ENCODE data around the gene WASF2. TPM values are rescaled to one million over a fixed set of nuclear protein-coding genes. Genes with fewer than 3 reads are reported as not detected.

WASF2 gene
- total RNA-seq, 1 donor from 2014 or later, result 127 TPM

GRCh38 chr1:27381969-27382762, 107.8 kb downstream of the WASF2 start:
- intact Hi-C loops (cut with micrococcal nuclease), result no loop called here

DNA sequence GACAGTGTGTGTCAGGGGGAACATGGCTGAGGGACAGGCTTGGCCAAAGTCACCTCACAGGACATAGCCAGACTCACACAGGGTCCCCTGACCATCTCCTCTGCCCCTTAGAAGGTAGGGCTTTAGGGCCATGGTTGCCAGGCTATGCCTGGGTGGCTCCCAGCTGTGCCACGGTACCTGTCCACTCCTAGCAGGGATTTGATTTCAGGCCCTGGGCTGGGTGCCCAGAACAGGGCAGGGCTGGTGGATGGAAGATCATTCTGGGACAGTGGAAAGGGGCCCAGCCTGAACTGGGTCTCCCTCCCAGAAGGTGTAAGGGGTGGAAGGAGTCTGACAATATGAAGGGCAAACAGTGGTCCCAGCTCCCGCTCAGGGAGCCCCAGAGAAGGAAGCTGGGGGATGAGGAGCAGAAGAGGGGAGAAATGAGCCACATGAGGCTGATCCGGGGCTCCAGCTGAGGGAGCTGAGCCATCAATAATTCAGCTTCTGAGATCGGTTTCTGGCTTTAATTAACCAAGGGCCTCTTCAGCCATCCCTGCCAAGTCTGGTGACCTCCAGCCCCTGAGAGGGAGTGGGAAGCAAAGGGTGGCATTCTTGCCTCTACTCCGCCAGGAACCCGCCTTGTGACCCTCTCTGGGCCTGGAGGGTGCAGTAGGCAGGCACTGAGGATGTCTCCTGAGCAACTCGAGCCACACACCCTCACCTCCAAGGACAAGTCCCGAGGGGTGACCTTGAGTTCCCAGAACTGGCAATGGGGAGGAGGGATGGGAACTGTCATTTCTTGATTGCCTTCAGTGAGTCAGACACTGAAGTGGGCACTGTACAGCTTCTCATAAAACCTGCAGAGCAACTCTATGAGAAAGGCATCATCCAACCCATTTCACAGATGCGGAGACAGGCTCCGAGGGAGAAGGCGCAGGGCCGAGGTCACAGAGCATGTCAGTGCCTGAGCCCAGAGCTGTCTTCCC, 108.9 kb downstream of the WASF2 start:
- intact Hi-C loops (cut with micrococcal nuclease), result no loop called here

DNA sequence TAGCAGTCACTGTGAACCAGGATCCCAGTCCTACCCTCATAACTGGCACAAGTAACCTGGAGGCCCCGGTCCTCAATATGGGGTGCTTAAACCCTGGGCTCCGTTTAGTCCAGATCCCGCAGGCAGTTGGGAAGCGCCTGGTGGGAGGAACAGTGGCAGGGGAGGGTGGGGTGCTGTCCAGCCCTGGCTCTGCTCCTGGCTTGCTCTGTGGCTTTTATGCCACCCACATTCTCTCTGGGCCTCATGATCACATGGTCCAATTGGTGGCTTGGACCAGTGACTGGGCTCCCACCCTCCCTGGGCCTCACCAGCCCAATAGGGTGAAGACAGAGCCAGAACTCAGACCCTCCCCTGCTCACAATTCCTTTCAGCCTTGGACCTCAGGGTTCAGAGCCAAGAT, 109.7 kb downstream of the WASF2 start:
- intact Hi-C loops (cut with micrococcal nuclease), result no loop called here

- intact Hi-C loops (cut with micrococcal nuclease), result no loop called here
Observed at GRCh38 chr1:27379564-27380122, 110.3 kb downstream of the WASF2 start.

- intact Hi-C loops (cut with micrococcal nuclease), result no loop called here
Observed at GRCh38 chr1:27377760-27378495, 112.0 kb downstream of the WASF2 start.

DNA sequence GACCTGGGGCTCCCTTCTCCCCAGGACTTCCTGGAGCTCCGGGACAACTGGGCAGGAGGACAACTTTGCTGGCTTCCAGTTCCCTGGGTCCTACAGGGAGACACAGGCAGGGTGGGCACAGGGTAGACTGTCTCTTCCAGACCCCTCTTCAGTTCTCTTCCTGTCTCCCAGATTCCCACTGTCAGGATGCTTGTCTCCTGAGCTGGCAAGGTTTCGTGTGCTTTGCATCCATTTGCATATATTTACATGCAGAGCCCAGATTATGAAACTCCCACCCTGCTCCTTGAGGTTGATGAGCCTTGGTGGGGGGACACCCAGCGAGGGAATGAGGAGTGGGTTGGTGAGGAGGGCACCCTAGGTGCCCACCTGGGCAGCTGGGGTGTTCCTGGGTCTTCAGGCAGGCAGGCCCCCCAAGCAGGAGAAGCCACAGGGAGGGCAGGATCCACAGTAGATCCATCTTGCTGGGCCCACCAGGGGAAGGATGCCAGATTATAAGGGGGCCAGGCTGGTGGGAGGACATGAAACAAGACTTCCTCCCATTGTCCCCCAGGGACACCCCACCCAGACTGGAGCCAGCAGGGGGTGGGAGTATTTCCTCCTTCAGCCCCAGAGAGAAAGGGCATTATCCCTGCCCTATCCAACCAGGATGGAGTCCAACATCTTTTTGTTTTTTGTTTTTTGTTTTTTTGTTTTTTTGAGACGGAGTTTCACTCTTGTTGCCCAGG, 115.4 kb downstream of the WASF2 start, which contains the start of gene FCN3:
FCN3 (minus strand) TSS at position 463 of the 725 bp plus-strand sequence; CDS start at position 457, 6 bp downstream.
- intact Hi-C loops (cut with micrococcal nuclease), result no loop called here

GRCh38 chr1:27372808-27373690, 116.9 kb downstream of the WASF2 start:
- intact Hi-C loops (cut with micrococcal nuclease), result no loop called here

DNA sequence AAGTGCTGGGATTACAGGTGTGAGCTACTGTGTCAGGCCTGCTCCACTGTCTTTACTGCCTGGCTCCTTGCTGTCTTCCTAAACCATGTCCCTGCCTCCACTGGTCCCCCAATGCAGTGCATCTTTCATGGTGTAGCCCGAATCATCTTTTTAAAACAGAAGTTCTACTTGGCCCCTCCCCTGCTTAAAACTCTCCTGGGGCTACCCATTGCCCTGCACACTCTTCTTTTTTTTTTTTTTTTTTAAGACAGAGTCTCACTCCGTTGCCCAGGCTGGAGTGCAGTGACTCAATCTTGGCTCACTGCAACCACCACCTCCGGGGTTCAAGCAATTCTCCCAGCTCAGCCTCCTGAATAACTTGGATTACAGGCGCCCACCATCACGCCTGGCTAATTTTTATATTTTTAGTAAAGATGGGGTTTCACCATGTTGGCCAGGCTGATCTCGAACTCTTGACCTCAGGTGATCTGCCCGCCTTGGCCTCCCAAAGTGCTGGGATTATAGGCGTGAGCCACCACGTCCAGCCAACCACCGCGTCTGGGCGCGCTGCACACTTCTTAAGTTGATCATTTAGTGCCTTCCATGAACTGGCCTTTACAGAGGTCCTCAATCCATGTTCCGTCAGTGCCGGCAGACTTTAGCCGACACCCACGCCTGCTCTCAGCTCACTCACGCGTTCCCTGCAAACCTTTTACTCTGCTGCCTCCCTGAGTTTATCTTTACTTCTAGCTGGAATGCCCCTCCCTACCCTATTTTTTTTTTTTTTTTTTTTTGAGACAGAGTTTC, 117.8 kb downstream of the WASF2 start:
- intact Hi-C loops (cut with micrococcal nuclease), result no loop called here

GRCh38 chr1:27368869-27369582, 120.9 kb downstream of the WASF2 start:
- intact Hi-C loops (cut with micrococcal nuclease), result loop anchor here (5.0 kb wide), 1 partner anchor 358 kb away; the partner anchor contains the start of gene FAM76A

DNA sequence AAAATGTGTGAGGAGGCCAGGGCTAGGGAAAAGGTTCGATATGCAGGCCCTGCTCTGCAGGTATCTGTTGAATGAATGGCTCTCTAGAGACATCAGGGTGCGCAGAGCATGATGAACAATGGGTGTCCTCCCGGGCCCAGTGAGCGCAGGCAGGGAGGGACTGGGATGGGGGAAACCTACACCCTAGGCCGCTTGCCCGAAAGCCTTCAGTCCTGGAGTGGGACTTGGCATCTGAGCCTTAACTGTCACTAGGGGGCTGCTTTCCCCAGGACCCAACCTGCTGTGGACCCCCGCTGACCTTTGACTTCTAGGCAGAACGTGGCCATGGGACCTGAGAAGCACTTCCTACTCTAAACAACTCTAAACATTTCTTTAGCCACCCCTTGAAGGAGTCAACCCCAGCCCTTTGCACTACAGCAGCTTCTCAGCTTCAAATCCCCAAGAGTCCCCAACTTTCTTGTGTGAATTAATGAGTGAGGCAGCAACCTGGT, 122.8 kb downstream of the WASF2 start:
- intact Hi-C loops (cut with micrococcal nuclease), result loop anchor here (5.0 kb wide), 1 partner anchor 360 kb away; the partner anchor contains the start of gene FAM76A

DNA sequence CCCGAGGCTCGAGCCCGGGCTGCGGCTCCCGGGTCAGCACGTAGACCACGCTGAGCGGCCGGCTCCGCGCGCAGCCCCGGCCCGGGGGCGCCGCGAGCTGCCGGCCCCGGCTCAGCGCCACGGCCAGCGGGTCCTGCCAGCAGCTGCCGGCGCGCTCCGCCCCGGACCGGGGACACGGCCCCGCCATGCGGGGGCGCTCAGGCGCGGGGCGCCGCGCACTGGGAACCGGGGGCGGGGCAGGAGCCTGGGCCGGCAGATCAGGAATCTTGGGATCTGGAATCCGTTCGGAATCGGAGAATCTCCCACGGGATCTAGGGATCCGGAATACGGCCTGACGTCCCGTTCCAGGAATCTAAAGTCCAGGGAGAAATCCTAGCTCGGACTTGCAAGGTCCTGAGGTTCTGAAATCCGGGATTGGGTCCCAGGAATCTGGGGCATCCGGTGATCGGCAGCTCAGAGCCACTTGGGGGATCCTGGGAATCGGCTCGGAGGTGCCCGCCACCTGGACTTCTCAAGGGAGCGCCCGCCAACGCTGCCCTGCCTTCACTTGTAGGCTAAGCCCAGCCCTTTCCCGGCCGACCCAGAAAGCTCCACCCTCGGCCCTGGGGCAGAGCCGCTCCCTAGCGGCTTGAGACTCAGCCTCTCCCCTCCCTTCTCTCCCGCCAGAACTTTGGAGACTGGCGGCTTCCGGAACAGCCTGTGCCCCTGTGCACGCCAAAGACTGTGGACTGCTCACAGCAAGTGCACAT, 123.4 kb downstream of the WASF2 start, which contains the start of gene MAP3K6:
MAP3K6 (minus strand) TSS at position 551 of the 749 bp plus-strand sequence; CDS start at position 187, 364 bp downstream.
- intact Hi-C loops (cut with micrococcal nuclease), result loop anchor here (5.0 kb wide), 1 partner anchor 361 kb away; the partner anchor contains the start of gene FAM76A

DNA sequence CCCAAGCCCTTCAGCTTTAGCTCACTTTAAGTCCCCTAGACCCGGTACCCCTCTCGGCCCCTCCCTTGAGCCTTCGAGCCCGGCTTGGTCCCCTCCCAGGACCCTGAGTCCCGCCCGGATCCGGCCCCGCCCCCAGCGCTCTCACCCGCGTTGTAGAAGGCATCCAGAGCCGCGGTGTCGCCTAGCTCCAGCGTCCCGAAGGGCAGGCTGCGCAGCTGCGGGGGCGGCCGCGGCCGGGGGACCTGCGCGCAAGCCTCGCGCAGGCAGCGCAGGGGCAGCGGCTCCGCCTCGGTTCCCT, 123.9 kb downstream of the WASF2 start:
- intact Hi-C loops (cut with micrococcal nuclease), result loop anchor here (5.0 kb wide), 1 partner anchor 361 kb away; the partner anchor contains the start of gene FAM76A

DNA sequence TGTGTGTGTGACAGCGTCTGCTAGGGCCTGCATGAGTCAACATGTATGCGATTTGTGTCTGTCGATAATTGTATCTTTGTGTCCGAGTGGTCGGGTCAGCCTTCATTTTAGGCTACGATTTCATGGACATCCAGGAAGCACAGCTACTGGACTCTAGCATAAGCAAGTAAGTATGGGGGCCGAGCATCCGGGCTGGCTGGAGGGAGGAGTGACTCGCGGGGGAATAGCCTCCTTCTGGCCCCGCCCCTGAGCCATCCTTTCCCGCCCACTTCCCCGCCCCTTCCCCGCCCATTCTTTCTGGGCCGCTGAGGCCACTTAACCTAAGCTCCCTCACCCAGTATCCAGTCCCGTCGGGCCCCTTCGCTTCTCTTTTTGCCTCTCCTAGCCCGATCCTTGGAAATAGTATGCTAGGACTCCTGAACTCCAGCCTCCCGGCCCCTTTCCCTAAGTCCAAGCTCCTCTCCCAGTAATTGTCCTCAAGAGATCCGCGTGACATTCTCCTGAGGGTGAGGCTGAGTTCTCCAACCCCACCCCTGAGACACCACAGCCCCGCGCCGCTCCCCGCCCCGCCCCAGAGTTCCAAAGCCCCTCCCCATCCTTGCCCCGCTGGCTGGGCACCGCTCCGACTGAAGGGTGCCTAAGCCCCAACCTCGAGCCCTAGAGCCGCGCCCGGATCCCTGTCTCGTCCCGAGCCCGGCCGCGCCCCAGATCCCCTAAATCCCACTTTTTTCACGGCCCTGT, 124.4 kb downstream of the WASF2 start:
- intact Hi-C loops (cut with micrococcal nuclease), result loop anchor here (1.0 to 5.0 kb wide), 6 partner anchors 18 to 362 kb away; partner anchors contain the start of genes CD164L2, FAM76A, GPR3 and TMEM222

DNA sequence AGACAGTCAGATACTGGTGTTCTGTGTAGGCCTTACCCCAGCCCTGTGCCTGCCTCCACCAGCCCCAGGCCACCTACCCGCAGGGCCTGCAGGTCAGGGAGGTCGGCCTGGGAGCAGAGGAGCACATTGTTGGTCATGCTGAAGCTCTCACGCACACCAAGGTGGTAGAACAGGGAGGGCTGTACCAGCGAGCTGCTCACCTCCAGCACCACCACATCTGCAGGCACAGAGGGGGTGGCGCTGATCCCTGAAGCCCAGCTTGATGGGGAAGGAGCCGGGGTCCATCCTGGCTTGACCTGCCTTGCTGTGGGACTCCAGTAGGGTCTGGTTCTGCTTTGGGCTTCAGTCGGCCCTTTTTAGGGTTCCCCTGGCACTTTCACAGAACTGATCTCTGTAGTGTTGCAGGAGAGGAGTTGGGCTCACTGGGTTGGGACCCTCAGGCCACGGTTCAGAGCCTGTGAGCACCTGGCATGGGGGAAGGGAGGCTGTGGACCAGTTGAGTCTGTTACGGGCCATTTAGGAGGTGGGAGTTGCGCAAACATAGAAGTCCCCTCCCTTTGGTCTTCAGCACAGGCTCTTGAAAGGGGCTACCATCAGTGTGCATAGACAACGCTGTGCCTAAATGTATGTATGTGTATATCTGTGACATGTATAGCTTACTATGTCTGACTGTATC, 125.1 kb downstream of the WASF2 start:
- intact Hi-C loops (cut with micrococcal nuclease), result loop anchor here (1.0 to 5.0 kb wide), 6 partner anchors 18 to 362 kb away; partner anchors contain the start of genes CD164L2, FAM76A, GPR3 and TMEM222

Data from T-helper 1 cell treated with Interleukin-12 subunit alpha and Interleukin-12 subunit beta and Interleukin-4 antibody, amounts not matched to agents 30 ng/mL and 1 ng/mL, for 36 hours (primary cell).